Measurements from ENCODE around the gene SLC25A43.

SLC25A43 gene

DNA sequence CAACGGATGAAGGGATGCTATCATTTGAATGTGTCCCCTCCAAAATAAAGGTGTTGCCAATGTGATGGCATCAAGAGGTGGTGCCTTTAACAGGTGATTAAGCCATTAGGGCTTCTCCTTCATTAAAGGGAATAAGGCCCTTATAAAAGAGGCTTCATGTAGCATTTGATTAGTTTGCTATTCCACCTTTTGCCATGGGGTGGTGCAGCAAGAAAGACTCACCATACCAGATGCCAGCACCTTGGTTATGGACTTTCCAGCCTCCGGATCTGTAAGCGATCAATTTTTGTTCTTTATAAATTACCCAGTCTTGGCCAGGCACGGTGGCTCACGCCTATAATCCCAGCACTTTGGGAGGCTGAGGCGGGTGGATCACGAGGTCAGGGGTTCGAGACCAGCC is 7.9 kb upstream of the SLC25A43 start:
- Mint-ChIP-seq H3K9me3 (no peaks in the 10 kb centered on the region), H3K36me3 (ENCODE audit: low read depth) (no peaks in the 10 kb centered on the region), H3K4me3 (no peak overlapping the region), H3K4me1 (no peaks in the 10 kb centered on the region), H3K27me3 (no peaks in the 10 kb centered on the region), H3K27ac (no peak overlapping the region)
- ATAC-seq, result no peak
- DNase-seq, result no peak

DNA sequence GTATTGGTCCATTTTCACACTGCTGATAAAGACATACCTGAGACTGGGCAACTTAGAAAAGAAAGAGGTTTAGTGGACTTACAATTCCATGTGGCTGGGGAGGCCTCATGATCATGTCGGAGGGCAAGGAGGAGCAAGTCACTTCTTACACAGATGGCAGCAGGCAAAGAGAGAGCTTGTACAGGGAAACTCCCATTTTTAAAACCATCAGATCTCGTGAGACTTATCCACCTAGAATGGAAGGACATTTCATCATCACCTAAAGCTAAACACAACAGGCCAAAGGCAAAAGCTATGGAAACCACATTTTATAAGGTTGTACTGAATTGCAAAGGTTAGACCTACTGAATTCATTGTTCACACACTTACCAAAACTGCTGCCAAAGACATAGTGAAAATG is 6.0 kb upstream of the SLC25A43 start:
- Mint-ChIP-seq H3K36me3 (ENCODE audit: low read depth) (no peaks in the 10 kb centered on the region), H3K27me3 (no peaks in the 10 kb centered on the region), H3K9me3 (no peaks in the 10 kb centered on the region), H3K4me3 (no peak overlapping the region), H3K27ac (no peak overlapping the region), H3K4me1 (peaks cover 2% of the 10 kb centered on the region)
- ATAC-seq (no peak), DNase-seq (no peak)

DNA sequence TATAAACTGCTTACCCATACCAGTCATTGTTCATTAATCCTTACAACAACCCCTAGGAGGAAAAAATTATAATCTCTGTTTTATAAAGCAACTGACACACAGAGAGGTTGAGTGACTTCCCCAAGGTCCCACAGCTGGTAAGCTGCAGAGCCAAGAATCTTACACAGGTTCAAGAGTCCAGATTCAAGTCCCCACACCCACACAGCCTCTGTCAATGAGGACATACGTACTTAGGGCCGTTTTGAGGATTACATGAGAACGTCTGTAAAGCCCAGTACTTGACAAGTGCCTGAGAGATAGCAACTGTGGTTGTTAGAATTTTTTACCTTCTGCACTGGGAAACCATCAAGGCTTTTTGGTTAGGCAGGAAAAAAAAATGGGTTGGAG is 556 bp upstream of the SLC25A43 start:
- Mint-ChIP-seq H3K4me3 (peak overlapping the region; percentile 75), H3K27ac (peak overlapping the region; percentile 79), H3K27me3 (no peaks in the 10 kb centered on the region), H3K4me1 (peaks cover 30% of the 10 kb centered on the region), H3K9me3 (no peaks in the 10 kb centered on the region), H3K36me3 (ENCODE audit: low read depth) (no peaks in the 10 kb centered on the region)
- no peak for ATAC-seq
- no peak for DNase-seq

DNA sequence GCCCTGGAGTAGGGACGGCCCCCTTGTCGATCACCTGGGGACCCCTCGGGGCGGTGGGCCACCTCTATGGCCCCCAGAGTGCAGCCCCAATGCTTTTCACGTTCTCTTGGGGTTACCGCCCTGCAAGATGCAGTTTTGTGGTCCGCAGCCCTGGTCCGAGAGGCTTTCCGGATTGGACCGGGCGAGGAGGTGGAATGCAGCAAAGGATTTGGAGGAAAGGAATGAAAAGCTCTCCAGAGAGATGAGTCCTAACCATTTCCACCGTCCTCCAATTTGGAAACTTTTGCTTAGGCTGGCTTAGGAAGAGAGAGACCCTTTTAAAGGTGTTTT is 601 bp downstream of the SLC25A43 start:
- no peaks in the 10 kb centered on the region for H3K9me3 Mint-ChIP-seq
- peak overlapping the region; percentile 64 for H3K27ac Mint-ChIP-seq
- no peak for ATAC-seq

DNA sequence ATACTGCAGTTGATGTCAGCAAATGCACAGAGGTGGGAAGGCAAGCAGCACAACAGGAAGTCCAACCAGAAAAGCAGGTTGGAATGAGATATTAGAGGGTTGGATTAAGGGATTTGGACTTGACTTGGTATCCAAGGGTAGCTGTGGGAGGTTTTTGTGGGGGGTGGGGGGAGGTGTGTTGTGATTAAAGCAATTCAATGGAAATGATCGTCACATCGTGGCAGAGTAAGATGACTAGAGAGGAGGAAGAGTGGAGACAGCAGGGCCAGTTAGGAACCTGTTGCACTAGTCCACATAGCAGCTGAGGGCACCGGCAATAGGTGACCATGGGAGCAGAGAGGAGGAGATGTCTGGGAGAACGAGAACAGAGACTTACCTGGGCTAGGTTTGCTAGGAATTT is 2.4 kb downstream of the SLC25A43 start:
- Mint-ChIP-seq H3K9me3 (no peaks in the 10 kb centered on the region), H3K36me3 (ENCODE audit: low read depth) (no peaks in the 10 kb centered on the region), H3K27me3 (no peaks in the 10 kb centered on the region), H3K4me1 (peaks cover 30% of the 10 kb centered on the region), H3K27ac (no peak overlapping the region), H3K4me3 (no peak overlapping the region)
- ATAC-seq (no peak), DNase-seq (no peak)

More for the DNA sequence above, 601 bp downstream of the SLC25A43 start:
- peak overlapping the region; percentile 71 for H3K4me3 Mint-ChIP-seq
- H3K36me3 Mint-ChIP-seq (ENCODE audit: low read depth), result no peaks in the 10 kb centered on the region
- peaks cover 30% of the 10 kb centered on the region for H3K4me1 Mint-ChIP-seq
- H3K27me3 Mint-ChIP-seq, result no peaks in the 10 kb centered on the region
- DNase-seq, result no peak

DNA sequence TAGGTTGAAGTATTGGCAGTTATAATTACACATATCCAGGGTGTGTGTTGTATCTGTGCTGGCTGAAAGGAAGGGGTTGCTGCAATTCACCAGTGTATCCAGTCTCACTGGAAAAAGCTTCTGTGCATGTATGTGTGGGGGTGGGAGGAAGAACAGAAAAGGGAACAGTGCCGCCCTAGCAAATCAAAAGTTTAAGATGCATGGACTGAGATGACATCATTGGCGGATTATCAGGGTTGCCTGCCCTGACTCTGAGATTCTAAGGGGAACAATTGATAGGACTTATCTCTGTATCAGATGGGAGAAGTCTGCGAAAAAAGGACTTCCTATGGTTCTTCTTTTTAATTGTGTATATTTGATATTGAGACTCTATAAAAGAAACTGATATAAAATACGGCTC is 3.5 kb downstream of the SLC25A43 start:
- Mint-ChIP-seq H3K4me3 (no peak overlapping the region), H3K27ac (no peak overlapping the region), H3K4me1 (peaks cover 30% of the 10 kb centered on the region), H3K27me3 (no peaks in the 10 kb centered on the region), H3K9me3 (no peaks in the 10 kb centered on the region), H3K36me3 (ENCODE audit: low read depth) (no peaks in the 10 kb centered on the region)
- ATAC-seq, result no peak
- DNase-seq, result no peak

DNA sequence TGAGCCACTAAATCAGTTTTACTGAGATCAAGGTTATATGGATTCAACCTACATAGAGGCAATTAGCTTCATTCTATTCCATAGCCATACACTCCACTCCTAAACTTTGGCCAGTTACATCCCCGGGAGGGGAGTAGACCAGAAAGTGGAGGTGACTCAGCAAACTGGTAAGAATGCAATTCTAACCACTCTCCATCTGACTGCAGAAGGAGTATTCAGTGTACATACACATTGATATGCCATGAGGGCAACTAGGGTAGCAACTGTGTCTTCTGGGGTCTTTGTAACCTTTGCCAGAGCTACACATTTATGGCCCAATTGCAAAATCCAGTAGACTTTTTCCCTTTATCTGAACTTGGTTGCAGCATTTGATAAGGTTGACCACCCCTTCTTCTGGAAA is 7.6 kb downstream of the SLC25A43 start:
- DNase-seq (no peak), ATAC-seq (no peak)
- no peaks in the 10 kb centered on the region for H3K9me3 Mint-ChIP-seq
- no peak overlapping the region for H3K4me3 Mint-ChIP-seq
- H3K27me3 Mint-ChIP-seq, result no peaks in the 10 kb centered on the region
- H3K36me3 Mint-ChIP-seq (ENCODE audit: low read depth), result no peaks in the 10 kb centered on the region
- H3K27ac Mint-ChIP-seq, result no peak overlapping the region
- H3K4me1 Mint-ChIP-seq, result peaks cover 5% of the 10 kb centered on the region

DNA sequence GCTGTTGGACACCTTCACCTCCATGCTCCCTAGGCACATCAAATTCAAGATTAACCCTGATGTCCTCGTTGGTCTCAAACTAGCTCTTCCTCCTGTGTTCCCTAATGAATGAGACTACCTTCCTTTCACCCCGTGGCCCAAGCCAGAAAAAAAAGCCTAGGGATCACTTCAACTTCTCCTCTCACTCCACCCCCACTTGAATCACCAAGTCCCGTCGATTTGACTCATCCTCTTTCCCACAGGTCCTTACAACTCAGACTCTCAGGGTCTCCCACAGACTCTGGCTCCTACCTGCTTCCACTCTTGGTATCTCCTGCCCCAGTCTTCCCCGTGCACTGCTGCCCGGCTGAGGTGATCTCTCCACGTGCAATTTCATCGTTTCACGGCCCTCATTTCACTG is 8.5 kb downstream of the SLC25A43 start:
- Mint-ChIP-seq H3K4me1 (peaks cover under 1% of the 10 kb centered on the region), H3K36me3 (ENCODE audit: low read depth) (no peaks in the 10 kb centered on the region), H3K27me3 (no peaks in the 10 kb centered on the region), H3K9me3 (no peaks in the 10 kb centered on the region), H3K4me3 (no peak overlapping the region), H3K27ac (no peak overlapping the region)
- no peak for ATAC-seq
- DNase-seq, result no peak

DNA sequence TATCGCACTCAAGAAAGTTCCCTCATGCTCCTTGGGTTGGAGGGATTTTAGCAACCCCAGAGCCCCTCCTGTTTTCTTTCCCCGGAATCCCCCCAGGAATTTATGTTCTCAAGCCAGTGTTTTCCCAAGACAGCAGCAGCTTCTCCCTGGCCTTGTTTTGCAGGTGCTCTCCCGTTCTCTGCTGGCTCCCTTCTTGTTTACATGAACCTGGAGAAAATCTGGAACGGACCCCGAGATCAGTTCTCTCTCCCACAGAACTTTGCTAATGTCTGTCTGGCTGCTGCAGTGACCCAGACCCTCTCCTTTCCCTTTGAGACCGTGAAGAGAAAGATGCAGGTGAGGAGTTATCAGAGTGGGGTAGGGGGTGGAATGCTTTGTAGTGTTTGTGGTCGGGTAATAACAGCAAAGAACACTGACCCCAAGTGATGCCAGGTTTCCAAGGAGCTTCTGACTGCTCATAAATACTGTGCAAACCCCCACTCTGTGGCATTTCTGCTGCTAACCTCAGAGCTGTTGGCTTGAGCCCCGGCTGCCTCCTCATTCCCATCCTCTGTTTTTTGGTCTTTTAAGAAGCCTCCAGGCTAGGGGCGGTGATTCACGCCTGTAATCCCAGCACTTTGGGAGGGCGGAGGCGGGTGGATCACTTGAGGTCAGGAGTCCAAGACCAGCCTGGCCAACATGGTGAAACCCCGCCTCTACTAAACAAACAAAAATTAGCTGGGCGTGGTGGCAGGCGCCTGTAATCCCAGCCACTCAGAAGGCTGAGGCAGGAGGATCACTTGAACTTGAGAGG is 11.1 kb downstream of the SLC25A43 start:
- Mint-ChIP-seq H3K36me3 (ENCODE audit: low read depth) (no peaks in the 10 kb centered on the region), H3K4me3 (no peak overlapping the region), H3K27me3 (no peaks in the 10 kb centered on the region), H3K27ac (no peak overlapping the region), H3K4me1 (no peaks in the 10 kb centered on the region), H3K9me3 (no peaks in the 10 kb centered on the region)
- ATAC-seq, result no peak
- no peak for DNase-seq

DNA sequence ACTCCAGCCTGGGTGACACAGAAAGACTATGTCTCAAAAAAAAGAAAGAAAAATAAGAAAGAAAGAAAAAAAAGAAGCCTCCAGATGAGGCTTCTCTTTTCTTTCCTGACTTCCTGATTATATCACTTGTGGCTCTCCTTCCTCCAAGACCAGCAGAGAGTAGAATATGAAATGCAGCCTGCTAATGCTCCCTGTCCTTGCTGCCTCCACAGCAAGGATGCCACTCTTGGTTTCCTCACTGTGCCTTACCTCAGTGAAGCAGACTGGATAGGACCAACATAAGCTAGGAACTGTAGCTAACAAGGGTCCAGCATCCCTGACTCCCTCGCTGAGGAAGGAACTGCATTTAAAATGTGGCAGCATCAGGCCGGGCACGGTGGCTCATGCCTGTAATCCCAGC is 11.7 kb downstream of the SLC25A43 start:
- Mint-ChIP-seq H3K9me3 (no peaks in the 10 kb centered on the region), H3K27ac (no peak overlapping the region), H3K4me3 (no peak overlapping the region), H3K36me3 (ENCODE audit: low read depth) (no peaks in the 10 kb centered on the region), H3K4me1 (no peaks in the 10 kb centered on the region), H3K27me3 (no peaks in the 10 kb centered on the region)
- ATAC-seq, result no peak
- no peak for DNase-seq

DNA sequence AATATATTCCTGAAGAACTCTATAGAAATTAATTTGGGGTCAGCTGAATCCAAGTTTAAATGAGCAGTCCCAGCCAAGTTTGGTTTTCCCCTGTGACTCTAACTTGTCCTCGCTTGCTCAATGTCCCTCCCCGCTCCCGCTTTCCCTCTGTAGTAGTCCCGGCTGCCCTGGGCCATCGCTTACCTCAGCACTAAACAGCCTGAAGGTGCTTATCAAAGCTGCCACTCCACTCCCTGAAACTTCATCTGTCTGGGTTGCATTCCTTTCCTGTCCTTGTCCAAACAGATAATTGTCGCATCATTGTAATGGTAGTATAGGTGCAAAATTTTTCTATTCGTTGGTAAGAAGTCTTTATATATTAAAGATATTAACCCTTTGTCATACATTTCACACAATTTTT is 12.8 kb downstream of the SLC25A43 start:
- Mint-ChIP-seq H3K4me1 (no peaks in the 10 kb centered on the region), H3K9me3 (no peaks in the 10 kb centered on the region), H3K27ac (no peak overlapping the region), H3K4me3 (no peak overlapping the region), H3K36me3 (ENCODE audit: low read depth) (no peaks in the 10 kb centered on the region), H3K27me3 (no peaks in the 10 kb centered on the region)
- no peak for ATAC-seq
- no peak for DNase-seq

DNA sequence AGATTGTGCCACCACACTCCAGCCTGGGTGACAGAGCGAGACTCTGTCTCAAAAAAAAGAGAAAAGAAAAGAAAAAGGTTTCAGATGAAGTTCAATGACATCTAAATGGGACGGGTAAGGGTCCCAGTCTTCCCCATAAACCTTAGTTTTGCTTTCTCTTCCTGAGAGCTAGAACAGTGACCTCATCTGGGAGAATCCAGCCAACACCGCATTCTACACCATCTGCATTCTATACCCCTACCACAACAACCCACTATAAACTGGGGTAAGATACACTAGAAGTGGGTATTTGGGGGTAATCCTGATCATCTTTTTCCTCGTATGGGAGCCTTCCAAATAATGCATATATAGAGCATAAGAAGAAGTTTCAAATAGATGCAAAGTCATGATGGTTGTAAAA is 18.2 kb downstream of the SLC25A43 start:
- ATAC-seq, result no peak
- Mint-ChIP-seq H3K4me1 (no peaks in the 10 kb centered on the region), H3K27me3 (no peaks in the 10 kb centered on the region), H3K4me3 (no peak overlapping the region), H3K27ac (no peak overlapping the region), H3K9me3 (no peaks in the 10 kb centered on the region), H3K36me3 (ENCODE audit: low read depth) (peaks cover 2% of the 10 kb centered on the region)
- DNase-seq, result no peak

DNA sequence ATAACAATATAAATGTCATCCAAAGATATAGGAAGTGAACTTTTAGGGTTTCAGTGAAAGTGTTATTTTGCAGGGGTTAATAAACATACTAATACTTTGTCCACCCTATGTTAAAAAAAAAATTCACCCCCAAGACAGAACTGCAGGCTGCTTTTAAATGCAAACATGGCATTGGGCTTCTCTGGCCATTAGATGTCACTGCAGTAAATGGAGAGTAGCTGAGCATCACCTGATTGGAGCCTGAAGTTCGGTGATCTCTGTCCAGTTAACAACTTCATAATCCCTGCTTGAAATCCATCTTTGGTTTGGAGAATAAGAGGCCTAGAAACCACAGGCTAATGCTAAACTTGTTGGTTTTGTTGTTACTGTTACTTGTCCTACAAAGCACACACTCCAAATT is 18.7 kb downstream of the SLC25A43 start:
- Mint-ChIP-seq H3K27ac (no peak overlapping the region), H3K4me1 (no peaks in the 10 kb centered on the region), H3K27me3 (no peaks in the 10 kb centered on the region), H3K9me3 (no peaks in the 10 kb centered on the region), H3K4me3 (no peak overlapping the region), H3K36me3 (ENCODE audit: low read depth) (peaks cover 2% of the 10 kb centered on the region)
- DNase-seq (no peak), ATAC-seq (no peak)

DNA sequence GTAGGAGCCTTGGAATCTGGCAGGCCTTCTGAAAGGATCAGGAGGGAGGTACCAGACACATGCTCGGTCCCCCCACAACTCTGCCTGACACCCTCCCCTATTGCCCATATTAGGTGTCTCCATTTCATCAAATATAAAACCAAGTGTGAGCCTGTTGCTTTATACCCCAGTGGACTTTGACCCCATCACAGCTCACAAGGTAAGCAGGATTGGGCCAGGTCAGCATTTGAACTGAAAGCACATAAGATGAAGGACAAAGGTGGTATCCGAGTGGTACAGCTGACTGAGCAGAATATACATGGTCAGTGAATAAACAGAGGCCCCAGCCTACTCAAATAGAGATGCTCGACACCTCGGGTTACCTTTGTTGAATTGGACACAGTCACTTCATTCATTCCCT is 20.0 kb downstream of the SLC25A43 start:
- Mint-ChIP-seq H3K4me1 (no peaks in the 10 kb centered on the region), H3K4me3 (no peak overlapping the region), H3K9me3 (no peaks in the 10 kb centered on the region), H3K27me3 (no peaks in the 10 kb centered on the region), H3K27ac (no peak overlapping the region), H3K36me3 (ENCODE audit: low read depth) (peaks cover 2% of the 10 kb centered on the region)
- DNase-seq, result no peak
- ATAC-seq, result no peak

DNA sequence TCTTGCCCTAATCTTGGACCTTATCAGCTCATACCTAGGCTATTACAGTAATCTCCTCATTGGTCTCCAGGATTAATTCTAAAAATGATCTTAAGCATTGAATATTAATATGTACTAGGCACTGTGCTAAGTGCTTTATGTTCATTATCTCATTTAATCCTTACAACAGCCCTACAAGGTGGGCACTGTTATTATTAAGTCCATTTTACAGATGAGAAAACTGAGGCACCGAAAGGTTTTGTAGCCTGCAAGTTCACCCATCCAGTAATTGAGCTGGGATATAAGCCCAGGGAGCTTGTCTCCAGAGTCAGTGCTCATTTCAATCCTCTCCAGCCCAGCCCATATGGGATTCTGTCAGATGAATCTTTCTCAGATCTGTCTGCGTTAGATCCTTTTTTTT is 20.8 kb downstream of the SLC25A43 start:
- no peak overlapping the region for H3K4me3 Mint-ChIP-seq
- no peaks in the 10 kb centered on the region for H3K4me1 Mint-ChIP-seq
- no peaks in the 10 kb centered on the region for H3K27me3 Mint-ChIP-seq
- H3K9me3 Mint-ChIP-seq, result no peaks in the 10 kb centered on the region
- peaks cover 2% of the 10 kb centered on the region for H3K36me3 Mint-ChIP-seq (ENCODE audit: low read depth)
- ATAC-seq (no peak), DNase-seq (no peak)
- no peak overlapping the region for H3K27ac Mint-ChIP-seq

Measured in activated naive CD8-positive, alpha-beta T cell treated with anti-CD3 and anti-CD28 coated beads, Interleukin-2, amount 50 U/mL, for 24 hours (primary cell).